NCI-H82 (cell line): ENCODE results near the gene FZD2.

Experiments used
- DNase-seq: peaks from one replicate; lab custom pipeline; 2025; lab: John Stamatoyannopoulos, UW

FZD2 gene

DNA sequence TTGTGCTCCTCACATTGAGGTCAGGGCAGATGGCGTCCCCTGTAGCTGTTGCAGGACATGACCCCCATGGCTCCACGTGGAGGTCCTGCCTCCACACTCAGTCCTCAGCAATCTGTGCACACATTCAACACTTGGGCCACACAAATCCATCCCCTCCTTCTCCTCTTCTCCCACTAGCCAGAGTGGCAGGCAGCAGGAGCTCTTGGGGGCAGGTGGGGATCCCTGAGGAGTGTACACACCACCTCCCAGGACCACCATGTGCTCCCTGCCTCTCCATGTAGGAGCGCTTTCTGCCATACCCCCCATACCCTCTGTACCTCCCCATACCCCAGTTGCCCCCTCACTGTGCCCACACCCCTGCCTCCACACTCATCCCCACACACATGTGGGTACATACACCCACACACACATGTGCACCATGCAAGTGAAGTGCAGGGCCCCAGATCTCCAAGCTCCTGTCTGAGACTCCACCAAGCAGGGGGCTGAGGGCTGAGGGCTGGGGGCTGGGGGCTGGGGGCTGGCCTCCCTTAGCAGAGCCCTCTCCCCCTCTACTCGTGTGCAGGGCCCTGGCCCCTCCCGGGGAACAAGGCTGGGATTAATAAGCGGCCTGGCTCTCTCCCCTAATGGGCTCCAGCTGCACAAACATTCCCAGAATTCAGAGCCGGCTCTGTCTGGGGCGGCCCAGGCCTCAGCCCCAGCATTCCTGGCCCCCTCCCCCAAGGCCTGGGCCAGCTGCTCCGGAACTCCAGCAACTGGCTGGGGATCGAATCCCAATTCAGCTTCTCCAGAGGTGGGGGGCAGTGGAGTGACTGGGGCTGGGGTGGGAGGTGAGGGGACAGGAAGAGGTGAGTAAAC lies 50.8 kb downstream of the FZD2 start:
- peak; percentile 82 for DNase-seq

DNA sequence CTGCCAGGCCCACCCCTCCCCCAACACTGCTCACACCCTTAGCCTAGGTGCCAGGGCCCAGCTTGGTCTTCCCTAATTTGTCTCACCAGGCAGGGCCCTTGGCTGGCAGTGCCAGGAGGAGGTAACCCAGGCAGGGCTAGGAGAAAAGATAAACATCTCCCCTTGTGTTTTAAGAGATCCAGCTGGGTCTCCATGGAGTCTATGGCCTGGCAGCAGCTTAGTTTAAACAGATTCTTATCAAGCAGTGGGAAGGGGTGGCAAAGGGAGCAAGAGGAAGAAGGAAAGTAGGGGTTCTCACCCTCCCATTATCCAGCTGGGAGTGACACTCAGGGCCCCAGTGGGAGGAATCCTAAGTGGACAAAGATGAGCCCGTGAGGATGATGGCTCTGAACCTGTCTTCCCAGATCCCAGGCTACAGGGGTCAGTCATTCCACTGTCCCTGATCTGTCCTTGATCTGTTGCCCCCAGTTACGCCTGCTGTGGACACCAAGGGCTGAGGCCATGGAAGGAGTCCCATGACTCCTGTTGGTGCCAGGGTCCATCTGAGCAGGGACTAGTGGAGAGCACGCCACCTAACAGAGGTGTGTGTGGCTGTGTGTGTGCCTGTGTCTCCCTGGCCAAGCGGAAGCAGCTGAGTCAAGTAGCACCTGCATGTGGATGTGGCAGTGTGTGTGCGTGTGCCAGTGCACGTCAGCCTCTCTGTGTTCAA lies 51.6 kb downstream of the FZD2 start:
- no peak for DNase-seq

DNA sequence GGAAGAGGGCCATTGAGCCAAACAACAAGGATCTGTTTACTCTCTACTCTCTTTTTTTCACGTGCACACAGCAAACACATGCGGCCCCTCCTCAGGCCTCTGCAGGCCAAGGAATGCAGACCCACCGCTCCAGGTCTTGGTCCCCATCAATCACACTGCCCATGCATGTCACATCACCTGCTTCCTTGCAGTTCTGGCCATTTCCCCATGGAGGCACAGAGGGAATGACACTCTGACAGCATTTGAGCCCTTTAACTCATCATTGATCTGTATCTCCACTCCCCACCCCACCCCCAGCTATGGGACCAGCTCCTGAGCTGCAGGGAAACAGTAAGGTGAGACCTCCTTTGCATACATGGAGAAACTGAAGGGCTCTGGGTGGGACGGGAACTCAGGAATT lies 53.0 kb downstream of the FZD2 start:
- no peak for DNase-seq
